ENCODE results near the gene ILF2. TPM values are rescaled to one million over a fixed set of nuclear protein-coding genes. Genes with fewer than 3 reads are reported as not detected.

ILF2 gene
- total RNA-seq, 1 experiment from 2014 or later: 420 TPM

DNA sequence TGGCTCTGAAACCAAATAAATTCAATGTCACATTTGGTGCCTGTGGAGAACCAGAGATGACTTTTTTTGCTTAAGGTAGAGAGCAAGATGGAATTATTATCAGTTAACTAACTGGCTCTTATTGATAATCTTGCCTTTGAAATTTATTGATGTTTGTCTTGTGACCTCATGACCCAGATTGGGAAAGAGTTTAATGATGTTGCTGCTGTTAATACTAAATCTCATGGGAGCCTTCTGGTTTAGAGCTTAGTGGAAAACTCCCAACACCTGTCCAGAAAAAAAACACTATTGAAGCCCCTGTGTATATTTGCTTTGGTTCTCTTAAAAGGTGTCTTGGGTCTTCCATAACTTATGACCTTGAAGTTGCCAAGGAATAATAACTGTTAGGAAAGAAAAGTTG lies 27.0 kb downstream of the ILF2 start:
- peaks cover 87% of the 10 kb centered on the region for H3K36me3 ChIP-seq (ENCODE audit: insufficient read depth, low read length, poor library complexity, severe bottlenecking)
- intact Hi-C loops (cut with micrococcal nuclease; ENCODE audit: unreplicated experiment): no loop called here
- POLR2A ChIA-PET (ENCODE audit: low non-redundant PET): no interaction called here

GRCh38 chr1:153643100-153643499 lies 27.7 kb downstream of the ILF2 start:
- no peaks in the 10 kb centered on the region for H3K27me3 ChIP-seq (replicated peaks; ENCODE audit: insufficient read depth, low read depth, low read length, poor library complexity)
- no peaks in the 10 kb centered on the region for H3K4me1 ChIP-seq (ENCODE audit: insufficient read depth, low read length, poor library complexity, severe bottlenecking)
- DNase-seq (ENCODE audit: low spot score): no peak
- CTCF ChIA-PET: no interaction called here
- POLR2A ChIA-PET (ENCODE audit: low non-redundant PET): no interaction called here
- peaks cover 94% of the 10 kb centered on the region for H3K36me3 ChIP-seq (ENCODE audit: insufficient read depth, low read length, poor library complexity, severe bottlenecking)
- H3K4me3 ChIP-seq (ENCODE audit: low read depth, low read length, poor library complexity, severe bottlenecking): no peak overlapping the region
- no peak for TF ChIP-seq EZH2 (IDR thresholded peaks at IDR 0.05; ENCODE audit: borderline replicate concordance, low read depth, low read length, poor library complexity, severe bottlenecking)
- TF ChIP-seq, protein P1, sequence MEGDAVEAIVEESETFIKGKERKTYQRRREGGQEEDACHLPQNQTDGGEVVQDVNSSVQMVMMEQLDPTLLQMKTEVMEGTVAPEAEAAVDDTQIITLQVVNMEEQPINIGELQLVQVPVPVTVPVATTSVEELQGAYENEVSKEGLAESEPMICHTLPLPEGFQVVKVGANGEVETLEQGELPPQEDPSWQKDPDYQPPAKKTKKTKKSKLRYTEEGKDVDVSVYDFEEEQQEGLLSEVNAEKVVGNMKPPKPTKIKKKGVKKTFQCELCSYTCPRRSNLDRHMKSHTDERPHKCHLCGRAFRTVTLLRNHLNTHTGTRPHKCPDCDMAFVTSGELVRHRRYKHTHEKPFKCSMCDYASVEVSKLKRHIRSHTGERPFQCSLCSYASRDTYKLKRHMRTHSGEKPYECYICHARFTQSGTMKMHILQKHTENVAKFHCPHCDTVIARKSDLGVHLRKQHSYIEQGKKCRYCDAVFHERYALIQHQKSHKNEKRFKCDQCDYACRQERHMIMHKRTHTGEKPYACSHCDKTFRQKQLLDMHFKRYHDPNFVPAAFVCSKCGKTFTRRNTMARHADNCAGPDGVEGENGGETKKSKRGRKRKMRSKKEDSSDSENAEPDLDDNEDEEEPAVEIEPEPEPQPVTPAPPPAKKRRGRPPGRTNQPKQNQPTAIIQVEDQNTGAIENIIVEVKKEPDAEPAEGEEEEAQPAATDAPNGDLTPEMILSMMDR (conservative IDR thresholded peaks at IDR 0.05; ENCODE audit: low read depth, low read length): no peak
- H3K27ac ChIP-seq (ENCODE audit: low read depth, low read length, poor library complexity, severe bottlenecking): no peak overlapping the region
- no peaks in the 10 kb centered on the region for H3K9me3 ChIP-seq (ENCODE audit: low read depth, low read length, poor library complexity, severe bottlenecking)
- no TSS peak for BruUV-seq (replicated peaks)
- intact Hi-C loops (cut with micrococcal nuclease; ENCODE audit: unreplicated experiment): no loop called here

More for the DNA sequence above, 27.0 kb downstream of the ILF2 start:
- no peaks in the 10 kb centered on the region for H3K4me1 ChIP-seq (ENCODE audit: insufficient read depth, low read length, poor library complexity, severe bottlenecking)
- CTCF ChIA-PET: no interaction called here
- BruUV-seq (replicated peaks): no TSS peak
- H3K27ac ChIP-seq (ENCODE audit: low read depth, low read length, poor library complexity, severe bottlenecking): no peak overlapping the region
- H3K27me3 ChIP-seq (replicated peaks; ENCODE audit: insufficient read depth, low read depth, low read length, poor library complexity): no peaks in the 10 kb centered on the region
- TF ChIP-seq, protein P1 (conservative IDR thresholded peaks at IDR 0.05; ENCODE audit: low read depth, low read length): no peak
- TF ChIP-seq EZH2 (IDR thresholded peaks at IDR 0.05; ENCODE audit: borderline replicate concordance, low read depth, low read length, poor library complexity, severe bottlenecking): no peak
- no peaks in the 10 kb centered on the region for H3K9me3 ChIP-seq (ENCODE audit: low read depth, low read length, poor library complexity, severe bottlenecking)
- no peak for DNase-seq (ENCODE audit: low spot score)
- H3K4me3 ChIP-seq (ENCODE audit: low read depth, low read length, poor library complexity, severe bottlenecking): no peak overlapping the region

- TF ChIP-seq, protein P1 (conservative IDR thresholded peaks at IDR 0.05; ENCODE audit: low read depth, low read length): no peak
- no peak for TF ChIP-seq EZH2 (IDR thresholded peaks at IDR 0.05; ENCODE audit: borderline replicate concordance, low read depth, low read length, poor library complexity, severe bottlenecking)
- ChIA-PET CTCF (no interaction called here), POLR2A (ENCODE audit: low non-redundant PET) (no interaction called here)
- intact Hi-C loops (cut with micrococcal nuclease; ENCODE audit: unreplicated experiment): no loop called here
- BruUV-seq (replicated peaks): no TSS peak
- Histone ChIP-seq H3K36me3 (ENCODE audit: insufficient read depth, low read length, poor library complexity, severe bottlenecking) (peaks cover 99% of the 10 kb centered on the region), H3K4me3 (ENCODE audit: low read depth, low read length, poor library complexity, severe bottlenecking) (no peak overlapping the region), H3K27me3 (replicated peaks; ENCODE audit: insufficient read depth, low read depth, low read length, poor library complexity) (no peaks in the 10 kb centered on the region), H3K27ac (ENCODE audit: low read depth, low read length, poor library complexity, severe bottlenecking) (no peak overlapping the region), H3K4me1 (ENCODE audit: insufficient read depth, low read length, poor library complexity, severe bottlenecking) (no peaks in the 10 kb centered on the region), H3K9me3 (ENCODE audit: low read depth, low read length, poor library complexity, severe bottlenecking) (no peaks in the 10 kb centered on the region)
- no peak for DNase-seq (ENCODE audit: low spot score)
Measured at GRCh38 chr1:153642161-153642560, 28.6 kb downstream of the ILF2 start.

Measured in A673 (cell line).